Endodermal cell (in vitro differentiated cells): ENCODE data around the gene FANCL. TPM values are rescaled to one million over a fixed set of nuclear protein-coding genes. Genes with fewer than 3 reads are reported as not detected.

ENCODE experiments used
- DNase-seq: peaks from one replicate; pipeline ENCODE4 v3.0.0-alpha.2; 2017
- H3K27ac ChIP-seq: 2 replicates; pipeline ENCODE4 v1.5.1; 2013; ENCODE audit warnings: mild to moderate bottlenecking, low read depth, low read length, moderate library complexity
- H3K27me3 ChIP-seq: 2 replicates; pipeline ENCODE4 v1.6.1; 2013; ENCODE audit warnings: mild to moderate bottlenecking, low read length, moderate library complexity; ENCODE audit not compliant: insufficient read depth, control insufficient read depth, poor library complexity, severe bottlenecking
- H3K36me3 ChIP-seq: 2 replicates; pipeline ENCODE4 v1.7.0; 2013; ENCODE audit warnings: mild to moderate bottlenecking, low read length, moderate library complexity; ENCODE audit not compliant: control insufficient read depth, insufficient read depth
- H3K4me1 ChIP-seq: one replicate; pipeline ENCODE4 v1.7.0; 2013; ENCODE audit warnings: low read length; ENCODE audit not compliant: control insufficient read depth, insufficient read depth
- H3K4me3 ChIP-seq: 2 replicates; pipeline ENCODE4 v1.5.1; 2013; ENCODE audit warnings: mild to moderate bottlenecking, low read length, moderate library complexity
- H3K9ac ChIP-seq: 2 replicates; pipeline ENCODE4 v1.6.1; 2013; ENCODE audit warnings: mild to moderate bottlenecking, low read length, moderate library complexity; ENCODE audit not compliant: poor library complexity, severe bottlenecking; ENCODE audit errors: extremely low read depth
- H3K9me3 ChIP-seq: 2 replicates; pipeline ENCODE4 v1.6.1; 2013; ENCODE audit warnings: mild to moderate bottlenecking, low read length, moderate library complexity; ENCODE audit not compliant: control insufficient read depth
- H3K27ac Mint-ChIP-seq: 2 replicates; pipeline ENCODE4 v1.8.0; 2020; ENCODE audit warnings: mixed read lengths
- H3K27me3 Mint-ChIP-seq: 2 replicates; pipeline ENCODE4 v1.8.0; 2021; ENCODE audit warnings: mild to moderate bottlenecking, mixed read lengths; ENCODE audit not compliant: insufficient read depth
- H3K36me3 Mint-ChIP-seq: 2 replicates; pipeline ENCODE4 v1.8.0; 2020; ENCODE audit warnings: low read depth, mixed read lengths
- H3K4me1 Mint-ChIP-seq: 2 replicates; pipeline ENCODE4 v1.8.0; 2020; ENCODE audit warnings: mixed read lengths
- H3K4me3 Mint-ChIP-seq: 2 replicates; pipeline ENCODE4 v1.8.0; 2020; ENCODE audit warnings: mild to moderate bottlenecking, moderate library complexity, mixed read lengths
- H3K9me3 Mint-ChIP-seq: 2 replicates; pipeline ENCODE4 v1.8.0; 2020; ENCODE audit warnings: mild to moderate bottlenecking, mixed read lengths
- WGBS, 2 experiments: methylation state at CpG; one replicate each; pipeline versions ENCODE4 v1.1.5 to v1.1.7; 2013; ENCODE audit warnings: missing lambda C conversion rate in 2 of 2, mixed read lengths in 1 of 2; ENCODE audit not compliant: insufficient coverage in 1 of 2, insufficient read length in 1 of 2; 5-methylcytosine and 5-hydroxymethylcytosine counted together
- total RNA-seq, 2 donors: library from RNA; stranded (reverse); fragmentation: NEBNext Ultra II Directional in 1 of 2; extraction: Animal tissue kit (Norgen Biotek cat#: 25700) in 1 of 2; gene quantifications; 2 replicates in 1 of 2; 3 replicates in 1 of 2; pipeline ENCODE4 v1.2.1, GENCODE V29; 2021
- TF ChIP-seq, protein P1 (sequence below): fragments of 200-600 bp; sonication (generic); conservative IDR thresholded peaks from 2 replicates; pipeline ENCODE4 v1.5.0; 2021; ENCODE audit warnings: antibody characterized with exemption, mild to moderate bottlenecking

FANCL gene
- total RNA-seq, 2 donors from 2014 or later: 64.0 to 85.2 TPM

DNA sequence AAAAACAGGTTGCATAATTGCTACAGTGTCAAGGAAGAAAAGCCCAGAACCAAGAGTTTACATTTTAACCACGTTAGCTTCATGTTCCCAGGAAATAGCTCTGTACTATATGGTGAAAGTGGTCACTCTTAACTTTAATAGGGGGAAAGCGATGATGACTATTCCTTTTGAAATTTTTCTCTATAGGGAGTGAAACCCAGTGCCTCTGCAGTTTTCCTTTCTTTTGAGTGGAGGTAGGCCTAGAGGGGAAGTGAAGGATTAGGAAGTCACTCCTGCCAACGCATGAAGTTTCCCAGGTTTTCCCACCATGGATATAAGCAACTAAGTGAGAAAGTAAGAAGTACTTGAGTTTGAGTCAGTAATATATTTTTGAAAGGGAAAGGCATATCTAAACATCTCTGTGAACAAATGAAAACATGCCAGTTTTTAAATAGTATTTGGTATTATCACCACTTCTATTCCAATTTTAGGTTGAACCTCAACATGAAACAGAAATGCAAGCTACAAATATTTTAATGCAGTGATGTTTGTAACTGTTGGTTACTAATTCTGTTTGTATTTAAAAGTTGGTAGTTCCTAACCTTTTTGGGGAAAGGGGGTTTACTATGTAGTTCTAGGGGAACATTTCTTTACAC, 102.6 kb downstream of the FANCL start:
- Histone ChIP-seq H3K9me3 (no peaks in the 10 kb centered on the region), H3K27ac (no peak overlapping the region), H3K4me3 (no peak overlapping the region), H3K9ac (no peak overlapping the region), H3K4me1 (no peaks in the 10 kb centered on the region), H3K27me3 (no peaks in the 10 kb centered on the region), H3K36me3 (peaks cover 17% of the 10 kb centered on the region)
- DNase-seq: no peak
- WGBS, 2 experiments: 87 to 95% methylated on average over 2 to 3 of the region's 3 CpGs
- H3K27me3 Mint-ChIP-seq: no peaks in the 10 kb centered on the region
- TF ChIP-seq, protein P1, sequence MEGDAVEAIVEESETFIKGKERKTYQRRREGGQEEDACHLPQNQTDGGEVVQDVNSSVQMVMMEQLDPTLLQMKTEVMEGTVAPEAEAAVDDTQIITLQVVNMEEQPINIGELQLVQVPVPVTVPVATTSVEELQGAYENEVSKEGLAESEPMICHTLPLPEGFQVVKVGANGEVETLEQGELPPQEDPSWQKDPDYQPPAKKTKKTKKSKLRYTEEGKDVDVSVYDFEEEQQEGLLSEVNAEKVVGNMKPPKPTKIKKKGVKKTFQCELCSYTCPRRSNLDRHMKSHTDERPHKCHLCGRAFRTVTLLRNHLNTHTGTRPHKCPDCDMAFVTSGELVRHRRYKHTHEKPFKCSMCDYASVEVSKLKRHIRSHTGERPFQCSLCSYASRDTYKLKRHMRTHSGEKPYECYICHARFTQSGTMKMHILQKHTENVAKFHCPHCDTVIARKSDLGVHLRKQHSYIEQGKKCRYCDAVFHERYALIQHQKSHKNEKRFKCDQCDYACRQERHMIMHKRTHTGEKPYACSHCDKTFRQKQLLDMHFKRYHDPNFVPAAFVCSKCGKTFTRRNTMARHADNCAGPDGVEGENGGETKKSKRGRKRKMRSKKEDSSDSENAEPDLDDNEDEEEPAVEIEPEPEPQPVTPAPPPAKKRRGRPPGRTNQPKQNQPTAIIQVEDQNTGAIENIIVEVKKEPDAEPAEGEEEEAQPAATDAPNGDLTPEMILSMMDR: no peak
- peaks cover 15% of the 10 kb centered on the region for H3K36me3 Mint-ChIP-seq
- H3K9me3 Mint-ChIP-seq: no peaks in the 10 kb centered on the region
- no peak overlapping the region for H3K27ac Mint-ChIP-seq
- H3K4me1 Mint-ChIP-seq: peaks cover 2% of the 10 kb centered on the region
- no peak overlapping the region for H3K4me3 Mint-ChIP-seq

DNA sequence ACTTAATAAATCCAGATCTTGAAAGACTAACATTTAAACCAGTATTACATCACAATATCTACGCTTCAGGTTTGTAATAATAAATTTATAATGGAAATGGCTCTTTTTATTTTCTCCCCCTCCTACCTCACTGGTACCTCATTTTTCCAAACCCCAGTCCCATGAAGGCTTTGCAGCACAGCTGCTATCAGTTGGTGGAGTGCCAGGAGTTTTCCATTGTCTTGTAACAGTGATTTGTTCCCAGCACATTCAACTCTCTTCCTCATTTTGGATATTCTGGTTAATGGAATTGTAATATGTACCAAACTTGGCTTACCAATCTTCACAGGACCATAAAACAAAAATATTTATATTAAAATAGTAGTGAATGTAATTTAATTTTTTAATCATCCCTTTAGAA, 103.3 kb downstream of the FANCL start:
- H3K9me3 ChIP-seq: no peaks in the 10 kb centered on the region
- no peaks in the 10 kb centered on the region for H3K9me3 Mint-ChIP-seq
- no peak for DNase-seq
- H3K4me1 ChIP-seq: no peaks in the 10 kb centered on the region
- no peak overlapping the region for H3K4me3 ChIP-seq
- H3K27me3 ChIP-seq: no peaks in the 10 kb centered on the region
- H3K4me1 Mint-ChIP-seq: peaks cover 2% of the 10 kb centered on the region
- H3K36me3 ChIP-seq: peaks cover 14% of the 10 kb centered on the region
- TF ChIP-seq, protein P1: no peak
- H3K9ac ChIP-seq: no peak overlapping the region
- no peak overlapping the region for H3K4me3 Mint-ChIP-seq
- H3K36me3 Mint-ChIP-seq: peaks cover 17% of the 10 kb centered on the region
- H3K27me3 Mint-ChIP-seq: no peaks in the 10 kb centered on the region
- H3K27ac ChIP-seq: no peak overlapping the region
- no CpG with 5 or more reads among the region's 1 CpG for WGBS, 2 experiments
- H3K27ac Mint-ChIP-seq: no peak overlapping the region

DNA sequence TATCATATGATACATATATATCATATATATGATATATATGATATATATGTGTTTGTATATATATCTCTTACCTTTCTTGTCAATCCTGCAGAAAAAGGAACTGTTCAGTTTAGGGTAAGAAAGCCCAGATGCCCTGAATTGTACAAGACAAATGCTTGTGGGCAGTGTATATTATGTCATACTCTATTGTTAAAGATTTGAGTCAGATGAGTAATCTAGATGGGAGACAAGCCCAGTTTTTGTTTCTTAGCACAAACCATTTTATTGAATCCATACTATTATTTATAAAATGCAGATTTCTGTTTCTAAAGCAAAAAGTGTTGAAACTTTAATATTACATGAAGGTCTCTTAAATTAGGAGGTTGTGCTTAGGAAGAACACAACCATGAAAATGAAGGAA, 103.9 kb downstream of the FANCL start:
- TF ChIP-seq, protein P1: no peak
- Histone ChIP-seq H3K27ac (no peak overlapping the region), H3K4me3 (no peak overlapping the region), H3K36me3 (peaks cover 20% of the 10 kb centered on the region), H3K9me3 (no peaks in the 10 kb centered on the region), H3K4me1 (no peaks in the 10 kb centered on the region), H3K27me3 (no peaks in the 10 kb centered on the region), H3K9ac (no peak overlapping the region)
- no peak for DNase-seq
- Mint-ChIP-seq H3K27me3 (no peaks in the 10 kb centered on the region), H3K4me3 (no peak overlapping the region), H3K4me1 (peaks cover 2% of the 10 kb centered on the region), H3K27ac (no peak overlapping the region), H3K9me3 (no peaks in the 10 kb centered on the region), H3K36me3 (peaks cover 20% of the 10 kb centered on the region)
